ENCODE data around the gene STUB1.

Gene STUB1

DNA sequence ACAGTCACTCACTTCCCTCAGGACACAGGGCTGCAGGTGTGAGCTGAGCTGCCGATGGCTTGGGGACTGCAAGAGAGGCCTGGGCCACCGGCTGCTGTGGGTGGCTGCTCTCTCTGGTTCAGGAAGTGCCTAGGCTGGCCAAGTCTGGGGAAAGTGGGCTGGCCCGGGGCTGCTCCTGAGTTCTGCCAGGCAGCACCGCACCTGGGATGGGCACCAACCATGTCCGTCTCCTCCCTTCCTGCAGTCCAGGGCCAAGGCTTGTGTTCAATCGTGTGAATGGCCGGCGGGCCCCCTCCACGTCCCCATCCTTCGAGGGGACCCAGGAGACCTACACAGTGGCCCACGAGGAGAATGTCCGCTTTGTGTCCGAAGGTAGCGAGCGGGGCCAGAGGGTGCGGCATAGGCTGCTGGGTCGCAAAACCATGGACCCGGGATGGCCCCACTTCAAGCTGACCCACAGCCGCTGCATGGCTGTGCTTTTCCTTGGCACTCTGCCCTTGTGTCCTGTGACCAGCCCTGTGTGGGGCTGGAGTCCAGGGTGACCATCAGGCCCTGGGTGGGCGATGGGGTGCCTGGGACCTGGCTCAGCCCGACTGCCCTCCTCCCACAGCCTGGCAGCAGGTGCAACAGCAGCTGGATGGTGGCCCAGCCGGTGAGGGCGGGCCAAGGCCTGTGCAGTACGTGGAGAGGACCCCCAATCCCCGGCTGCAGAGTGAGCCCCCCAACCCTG lies 32.9 kb upstream of the STUB1 start:
- H3K27ac ChIP-seq (ENCODE audit: low read length) = no peak overlapping the region
- no peaks in the 10 kb centered on the region for H3K9me3 ChIP-seq (ENCODE audit: insufficient read depth, low read depth, low read length)
- peaks cover 3% of the 10 kb centered on the region; the same call in 1 of the 2 replicates for H3K4me1 ChIP-seq (ENCODE audit: insufficient read depth, low read length)

DNA sequence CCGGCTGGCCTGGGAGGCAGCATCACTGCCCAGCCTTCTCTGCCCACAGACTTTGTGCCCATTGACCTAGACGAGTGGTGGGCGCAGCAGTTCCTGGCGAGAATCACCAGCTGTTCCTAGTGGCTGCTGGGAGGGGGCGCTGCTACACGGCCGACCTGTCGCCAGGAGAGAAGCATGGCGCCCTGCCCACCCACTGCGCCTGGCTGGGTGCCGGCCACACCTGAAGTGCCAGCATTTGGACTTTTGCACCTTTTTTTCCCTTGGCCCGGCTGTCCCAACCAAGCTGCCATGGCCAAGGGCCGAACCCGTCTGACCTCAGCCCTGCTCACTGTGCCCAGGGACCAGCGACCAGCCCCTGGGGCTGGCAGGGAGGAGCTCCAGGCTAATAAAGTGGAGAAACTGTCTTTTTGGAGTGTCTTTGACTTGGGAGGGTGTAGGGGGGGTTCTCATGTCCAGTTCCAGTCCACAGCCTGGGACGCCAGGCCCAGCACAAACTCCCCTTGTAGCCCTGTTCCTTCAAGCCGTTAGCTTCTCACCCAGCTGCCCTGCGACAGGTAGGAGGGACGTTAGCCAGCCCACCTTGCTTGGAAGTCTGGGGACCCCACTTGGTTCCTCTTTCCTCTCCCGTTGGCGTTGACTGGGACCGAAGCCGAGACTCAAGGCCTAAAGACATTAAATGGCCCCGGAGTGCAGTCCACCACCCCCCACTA lies 32.0 kb upstream of the STUB1 start:
- Histone ChIP-seq H3K27ac (ENCODE audit: low read length) (peak overlapping the region; percentile 39), H3K9me3 (ENCODE audit: insufficient read depth, low read depth, low read length) (no peaks in the 10 kb centered on the region), H3K4me1 (ENCODE audit: insufficient read depth, low read length) (peaks cover 3% of the 10 kb centered on the region; the same call in 1 of the 2 replicates), H3K4me3 (ENCODE audit: low read length) (peak overlapping the region; percentile 71), H3K36me3 (ENCODE audit: insufficient read depth, low read depth, low read length) (peaks cover under 1% of the 10 kb centered on the region; the same call in 1 of the 2 replicates), H3K27me3 (ENCODE audit: insufficient read depth, low read length) (no peaks in the 10 kb centered on the region; the same call in 1 of the 2 replicates), H3K9ac (ENCODE audit: low read depth, low read length) (peak overlapping the region; percentile 71; the same call in 1 of the 2 replicates)

More for the DNA sequence above, 32.9 kb upstream of the STUB1 start:
- Histone ChIP-seq H3K36me3 (ENCODE audit: insufficient read depth, low read depth, low read length) (no peaks in the 10 kb centered on the region), H3K27me3 (ENCODE audit: insufficient read depth, low read length) (peaks cover 9% of the 10 kb centered on the region), H3K4me3 (ENCODE audit: low read length) (no peak overlapping the region), H3K9ac (ENCODE audit: low read depth, low read length) (no peak overlapping the region)

DNA sequence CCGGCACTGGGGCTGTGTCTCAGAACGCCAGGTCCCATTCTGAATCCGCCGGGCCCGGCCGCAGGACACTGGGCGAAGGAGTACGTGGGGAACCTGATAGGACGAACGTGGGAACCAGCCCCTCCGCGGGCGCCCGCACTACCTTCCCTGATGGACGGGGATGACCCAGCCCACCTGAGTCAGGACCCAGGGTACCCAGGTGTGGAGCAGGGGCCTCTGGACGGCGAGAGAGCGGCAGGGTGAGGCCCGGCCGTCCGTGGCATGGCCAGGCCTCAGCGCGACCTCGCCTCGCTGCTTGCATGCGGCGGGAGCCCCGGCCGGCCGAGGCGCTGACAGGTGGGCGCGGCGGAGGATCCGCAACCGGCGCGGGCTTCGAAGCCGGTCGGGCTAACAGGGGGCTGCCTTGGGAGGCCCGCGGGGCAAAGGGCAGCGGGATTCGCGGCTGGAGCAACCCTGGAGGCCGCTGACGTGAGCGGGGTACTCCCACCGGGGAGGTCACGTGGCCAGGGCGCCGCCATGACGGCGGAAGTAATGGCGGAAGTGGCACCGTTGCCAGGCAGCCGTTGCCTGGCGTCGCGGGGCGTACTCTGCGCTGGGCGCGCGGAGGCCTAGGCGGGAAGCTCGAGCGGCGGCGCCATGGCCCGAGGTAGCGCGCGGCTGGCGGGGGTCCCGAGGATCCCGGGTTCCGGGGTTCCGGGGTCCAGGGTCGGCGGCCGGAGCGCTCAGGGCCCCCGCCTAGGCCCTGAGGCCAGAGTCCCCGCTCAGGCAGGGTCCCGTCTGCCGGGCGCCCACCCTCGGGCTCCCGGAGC lies 31.2 kb upstream of the STUB1 start, which contains the start of gene WDR90:
WDR90 (plus strand) TSS at position 585 of the 809 bp plus-strand sequence; CDS start at position 637, 52 bp downstream.
- Histone ChIP-seq H3K4me1 (ENCODE audit: insufficient read depth, low read length) (peaks cover 3% of the 10 kb centered on the region; the same call in 1 of the 2 replicates), H3K27me3 (ENCODE audit: insufficient read depth, low read length) (no peaks in the 10 kb centered on the region), H3K27ac (ENCODE audit: low read length) (peak within 1 kb of the TSS; percentile 39), H3K9ac (ENCODE audit: low read depth, low read length) (peak within 1 kb of the TSS; percentile 71; the same call in 1 of the 2 replicates), H3K4me3 (ENCODE audit: low read length) (peak within 1 kb of the TSS; percentile 71), H3K36me3 (ENCODE audit: insufficient read depth, low read depth, low read length) (peaks cover 5% of the 10 kb centered on the region), H3K9me3 (ENCODE audit: insufficient read depth, low read depth, low read length) (no peaks in the 10 kb centered on the region)

DNA sequence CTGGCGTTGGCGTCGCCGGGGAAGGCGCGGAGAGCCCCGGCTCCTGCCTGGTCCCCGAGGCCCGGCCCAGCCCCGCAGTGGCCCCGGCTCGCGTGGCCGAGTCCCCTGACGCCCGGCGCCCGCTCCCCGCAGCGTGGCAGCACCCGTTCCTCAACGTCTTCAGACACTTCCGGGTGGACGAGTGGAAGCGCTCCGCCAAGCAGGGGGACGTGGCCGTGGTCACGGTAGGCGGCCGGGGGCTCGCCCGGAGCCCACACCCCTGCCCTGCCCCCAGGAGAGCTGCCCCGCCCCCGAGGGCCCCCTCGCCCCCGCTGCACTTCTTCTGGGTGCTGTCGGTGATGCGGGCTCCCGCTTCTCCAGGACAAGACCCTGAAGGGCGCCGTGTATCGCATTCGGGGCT lies 30.6 kb upstream of the STUB1 start:
- peak overlapping the region; percentile 71; the same call in 1 of the 2 replicates for H3K9ac ChIP-seq (ENCODE audit: low read depth, low read length)
- peaks cover 5% of the 10 kb centered on the region for H3K36me3 ChIP-seq (ENCODE audit: insufficient read depth, low read depth, low read length)
- H3K27me3 ChIP-seq (ENCODE audit: insufficient read depth, low read length) = no peaks in the 10 kb centered on the region
- no peak overlapping the region for H3K27ac ChIP-seq (ENCODE audit: low read length)
- H3K4me3 ChIP-seq (ENCODE audit: low read length) = peak overlapping the region; percentile 71
- peaks cover 3% of the 10 kb centered on the region; the same call in 1 of the 2 replicates for H3K4me1 ChIP-seq (ENCODE audit: insufficient read depth, low read length)
- H3K9me3 ChIP-seq (ENCODE audit: insufficient read depth, low read depth, low read length) = no peaks in the 10 kb centered on the region

DNA sequence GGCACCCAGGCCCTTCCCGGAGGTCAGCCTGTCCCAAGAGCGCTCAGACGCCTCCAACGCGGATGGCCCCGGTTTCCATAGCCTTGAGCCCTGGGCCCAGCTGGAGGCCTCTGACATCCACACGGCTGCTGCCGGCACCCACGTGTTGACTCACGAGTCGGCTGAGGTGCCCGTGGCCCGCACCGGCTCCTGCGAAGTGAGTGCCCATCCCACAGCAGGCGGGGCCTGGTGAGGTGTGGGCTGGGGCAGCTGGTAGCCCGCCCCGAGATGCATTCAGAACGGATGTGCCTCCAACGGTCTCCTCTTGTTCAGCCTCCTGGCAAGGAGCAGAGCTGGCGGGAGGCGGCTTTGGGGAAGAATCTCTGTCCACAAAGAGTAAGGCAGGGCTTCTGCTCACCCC lies 28.4 kb upstream of the STUB1 start:
- Histone ChIP-seq H3K9ac (ENCODE audit: low read depth, low read length) (no peak overlapping the region), H3K4me1 (ENCODE audit: insufficient read depth, low read length) (peaks cover 3% of the 10 kb centered on the region; the same call in 1 of the 2 replicates), H3K27me3 (ENCODE audit: insufficient read depth, low read length) (no peaks in the 10 kb centered on the region), H3K4me3 (ENCODE audit: low read length) (no peak overlapping the region), H3K27ac (ENCODE audit: low read length) (no peak overlapping the region), H3K9me3 (ENCODE audit: insufficient read depth, low read depth, low read length) (no peaks in the 10 kb centered on the region), H3K36me3 (ENCODE audit: insufficient read depth, low read depth, low read length) (peaks cover 5% of the 10 kb centered on the region)

DNA sequence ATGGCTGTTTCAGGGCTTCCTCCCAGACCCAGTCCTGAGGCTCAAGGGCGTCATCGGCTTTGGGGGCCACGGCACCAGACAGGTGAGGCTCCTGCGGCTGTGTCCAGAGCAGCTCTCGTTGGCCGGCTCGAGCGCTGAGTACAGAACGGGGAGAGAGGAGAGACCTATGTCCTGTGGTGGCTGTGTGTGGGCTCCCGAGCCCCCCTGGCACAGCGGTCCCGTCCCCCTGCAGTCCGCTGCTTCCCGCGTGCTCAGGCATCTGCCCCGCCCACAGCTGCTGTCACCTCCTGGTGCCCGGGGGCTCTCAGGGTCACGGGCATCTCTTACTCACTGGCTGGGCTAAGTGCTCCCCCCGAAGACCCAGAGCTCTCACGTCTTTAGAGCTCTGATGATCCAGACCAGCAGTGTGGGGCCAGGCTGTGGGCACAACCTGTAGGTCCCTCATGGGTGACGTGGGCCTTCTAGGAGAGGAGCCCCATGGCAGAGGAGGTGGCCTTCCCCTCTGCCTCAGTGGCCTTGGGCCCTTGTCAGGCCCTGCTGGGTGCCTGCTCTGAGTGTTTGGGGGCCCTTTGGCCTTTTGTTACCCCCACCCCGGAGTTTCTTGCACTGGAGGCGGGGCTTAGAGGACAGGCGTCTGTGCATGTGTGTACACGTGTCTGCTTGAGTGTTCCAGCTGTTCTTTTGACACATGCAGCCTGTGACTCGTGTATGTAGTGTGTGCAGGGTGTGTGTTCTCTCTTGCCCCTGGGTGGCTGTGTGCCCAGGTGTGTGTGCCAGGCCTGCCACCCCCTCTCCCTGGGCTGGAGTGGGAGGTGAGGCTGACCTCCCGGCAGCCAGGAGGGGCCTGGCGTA lies 27.5 kb upstream of the STUB1 start:
- Histone ChIP-seq H3K27me3 (ENCODE audit: insufficient read depth, low read length) (no peaks in the 10 kb centered on the region), H3K4me3 (ENCODE audit: low read length) (no peak overlapping the region), H3K4me1 (ENCODE audit: insufficient read depth, low read length) (peaks cover 3% of the 10 kb centered on the region; the same call in 1 of the 2 replicates), H3K36me3 (ENCODE audit: insufficient read depth, low read depth, low read length) (peaks cover 5% of the 10 kb centered on the region), H3K9me3 (ENCODE audit: insufficient read depth, low read depth, low read length) (no peaks in the 10 kb centered on the region), H3K9ac (ENCODE audit: low read depth, low read length) (no peak overlapping the region), H3K27ac (ENCODE audit: low read length) (no peak overlapping the region)

DNA sequence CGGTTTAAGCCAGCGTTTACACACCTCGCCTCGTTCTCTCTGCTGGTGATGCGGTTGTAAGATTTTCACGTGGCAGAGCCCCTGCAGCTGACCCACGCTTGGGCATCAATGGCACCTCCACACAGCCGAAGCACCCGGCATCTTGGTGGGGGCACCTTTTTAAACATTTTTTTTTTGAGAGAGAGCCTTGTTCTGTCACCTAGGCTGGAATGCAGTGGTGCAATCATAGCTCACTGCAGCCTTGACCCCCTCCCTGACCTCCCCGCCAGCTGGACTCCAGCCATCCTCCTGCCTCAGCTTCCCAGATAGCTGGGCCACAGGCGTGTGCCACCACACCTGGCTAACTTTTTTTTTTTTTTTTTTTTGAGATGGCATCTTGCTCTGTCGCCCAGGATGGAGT lies 26.2 kb upstream of the STUB1 start:
- H3K9ac ChIP-seq (ENCODE audit: low read depth, low read length) = no peak overlapping the region
- no peak overlapping the region for H3K27ac ChIP-seq (ENCODE audit: low read length)
- H3K36me3 ChIP-seq (ENCODE audit: insufficient read depth, low read depth, low read length) = peaks cover 10% of the 10 kb centered on the region

DNA sequence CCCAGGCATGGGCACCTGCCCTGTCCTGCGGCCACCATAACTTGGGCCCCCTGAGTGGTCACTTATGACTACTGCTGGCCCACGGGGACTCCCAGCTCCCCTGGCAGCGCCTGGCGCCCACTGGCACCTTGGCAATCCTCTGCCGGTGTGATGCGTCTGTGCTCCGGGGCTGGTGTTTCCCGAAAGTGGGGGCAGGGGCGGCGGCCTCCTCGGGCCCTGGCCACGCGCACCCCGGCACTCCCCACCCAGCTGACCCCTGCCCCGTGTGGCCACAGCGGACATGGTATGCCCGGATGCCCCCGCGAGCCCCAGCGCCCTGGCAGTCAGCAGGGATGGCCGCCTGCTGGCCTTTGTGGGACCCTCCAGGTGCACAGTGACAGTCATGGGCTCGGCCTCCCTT lies 22.7 kb upstream of the STUB1 start:
- Histone ChIP-seq H3K27ac (ENCODE audit: low read length) (no peak overlapping the region), H3K36me3 (ENCODE audit: insufficient read depth, low read depth, low read length) (peaks cover 10% of the 10 kb centered on the region), H3K4me3 (ENCODE audit: low read length) (no peak overlapping the region), H3K9ac (ENCODE audit: low read depth, low read length) (no peak overlapping the region), H3K4me1 (ENCODE audit: insufficient read depth, low read length) (no peaks in the 10 kb centered on the region), H3K27me3 (ENCODE audit: insufficient read depth, low read length) (no peaks in the 10 kb centered on the region), H3K9me3 (ENCODE audit: insufficient read depth, low read depth, low read length) (no peaks in the 10 kb centered on the region)

More for the DNA sequence above, 26.2 kb upstream of the STUB1 start:
- Histone ChIP-seq H3K4me1 (ENCODE audit: insufficient read depth, low read length) (0 out of 2 replicates have a peak, but pooled peaks cover 3% of the 10 kb centered on the region), H3K27me3 (ENCODE audit: insufficient read depth, low read length) (no peaks in the 10 kb centered on the region), H3K4me3 (ENCODE audit: low read length) (no peak overlapping the region), H3K9me3 (ENCODE audit: insufficient read depth, low read depth, low read length) (no peaks in the 10 kb centered on the region)

DNA sequence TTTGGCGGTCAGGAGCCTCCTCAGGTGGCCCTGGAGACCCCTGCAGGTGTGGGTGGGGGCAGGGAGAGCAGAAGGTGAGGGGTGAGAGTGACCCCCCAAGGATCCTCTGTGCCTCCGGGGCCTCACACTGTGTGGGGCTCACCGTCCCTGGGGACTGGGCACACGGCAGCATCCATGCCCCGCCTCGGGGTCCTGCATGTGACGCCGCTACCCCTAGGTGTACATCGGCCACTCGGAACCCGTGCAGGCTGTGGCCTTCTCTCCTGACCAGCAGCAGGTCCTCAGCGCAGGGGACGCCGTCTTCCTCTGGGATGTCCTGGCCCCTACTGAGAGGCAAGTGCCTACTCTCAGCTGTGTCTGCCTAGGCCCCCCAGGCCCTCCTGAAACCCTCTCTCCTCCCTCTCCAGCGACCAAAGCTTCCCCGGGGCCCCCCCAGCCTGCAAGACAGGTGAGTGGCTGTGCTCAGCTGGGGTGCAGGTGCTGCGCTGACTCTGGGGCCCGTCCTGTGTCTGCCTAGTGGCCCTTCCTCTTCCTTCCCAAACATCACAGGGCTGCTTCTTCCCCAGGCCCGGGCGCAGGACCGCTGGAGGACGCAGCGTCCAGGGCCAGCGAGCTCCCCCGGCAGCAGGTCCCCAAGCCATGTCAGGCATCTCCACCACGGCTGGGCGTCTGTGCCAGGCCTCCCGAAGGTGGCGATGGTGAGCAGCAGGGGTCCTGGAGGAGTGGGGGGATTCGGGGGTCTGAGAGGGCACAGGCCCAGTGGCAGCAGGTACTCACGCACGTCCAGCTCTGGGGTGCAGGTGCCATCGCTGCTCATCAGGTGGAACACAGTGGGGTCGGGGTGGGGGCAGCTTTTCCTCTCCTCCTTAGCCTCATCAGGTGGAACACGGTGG lies 21.3 kb upstream of the STUB1 start:
- Histone ChIP-seq H3K4me3 (ENCODE audit: low read length) (no peak overlapping the region), H3K27ac (ENCODE audit: low read length) (no peak overlapping the region), H3K27me3 (ENCODE audit: insufficient read depth, low read length) (no peaks in the 10 kb centered on the region), H3K9ac (ENCODE audit: low read depth, low read length) (no peak overlapping the region), H3K4me1 (ENCODE audit: insufficient read depth, low read length) (no peaks in the 10 kb centered on the region), H3K9me3 (ENCODE audit: insufficient read depth, low read depth, low read length) (no peaks in the 10 kb centered on the region), H3K36me3 (ENCODE audit: insufficient read depth, low read depth, low read length) (peaks cover 5% of the 10 kb centered on the region; the same call in 1 of the 2 replicates)

DNA sequence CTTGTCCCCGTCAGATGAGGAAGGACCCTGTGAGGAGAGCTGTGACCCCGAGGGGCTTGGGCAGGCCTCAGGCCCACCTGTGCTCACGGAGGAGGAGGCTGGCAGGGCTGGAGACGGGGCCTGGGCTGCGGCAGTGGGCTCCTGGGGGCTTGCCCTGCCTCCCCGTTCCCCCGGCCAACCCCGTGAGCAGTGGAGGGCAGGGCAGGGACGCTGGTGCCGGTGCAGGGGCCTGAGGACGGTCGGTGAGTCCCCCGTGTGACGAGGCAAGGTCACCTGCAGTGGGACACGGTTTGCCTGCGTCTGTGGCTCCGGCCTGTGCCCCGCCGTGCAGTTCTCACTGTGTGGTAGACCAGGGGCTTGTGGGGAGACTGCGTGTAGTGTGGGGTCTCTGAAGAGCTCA lies 20.6 kb upstream of the STUB1 start:
- Histone ChIP-seq H3K36me3 (ENCODE audit: insufficient read depth, low read depth, low read length) (peaks cover 5% of the 10 kb centered on the region; the same call in 1 of the 2 replicates), H3K9me3 (ENCODE audit: insufficient read depth, low read depth, low read length) (no peaks in the 10 kb centered on the region), H3K4me1 (ENCODE audit: insufficient read depth, low read length) (no peaks in the 10 kb centered on the region), H3K27me3 (ENCODE audit: insufficient read depth, low read length) (no peaks in the 10 kb centered on the region), H3K27ac (ENCODE audit: low read length) (no peak overlapping the region), H3K4me3 (ENCODE audit: low read length) (no peak overlapping the region), H3K9ac (ENCODE audit: low read depth, low read length) (no peak overlapping the region)

Measured in iPS-20b (cell line).